HG03439 (cell line): ENCODE measurements around the gene PSMA1.
"Not testable (repeated sequence)": the region's sequence is repeated elsewhere in the genome, so short reads cannot be mapped to it uniquely, and the experiment has no call there.

Experiments
- ATAC-seq: cut with Tn5 transposase; IDR thresholded peaks from one replicate; pipeline ENCODE4 v1.9.1; 2021; ENCODE audit warnings: mild to moderate bottlenecking, moderate library complexity; ENCODE audit not compliant: unreplicated experiment

The PSMA1 gene

GRCh38 chr11:14535166-14535565, 15.0 kb upstream of the PSMA1 start:
- ATAC-seq: not testable (repeated sequence)

DNA sequence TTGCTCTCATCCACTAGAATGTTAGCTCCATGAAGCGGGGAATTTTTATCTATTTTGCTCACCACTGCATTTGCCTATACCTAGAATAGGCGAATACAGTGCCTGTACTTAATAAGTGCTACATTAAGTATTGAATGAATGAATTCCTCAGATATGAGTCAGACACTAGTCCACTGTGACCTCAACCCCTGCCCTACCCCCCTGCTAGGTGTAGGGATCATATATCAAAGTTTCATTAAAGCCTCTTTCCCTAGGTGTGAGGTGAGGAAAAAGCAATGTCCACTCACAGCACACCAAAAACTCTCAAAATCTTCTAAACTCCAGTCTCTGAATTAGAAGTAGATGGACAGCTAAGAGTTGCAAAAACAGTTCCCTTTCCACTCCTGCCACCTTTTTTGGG, 9.8 kb upstream of the PSMA1 start:
- ATAC-seq: no peak

DNA sequence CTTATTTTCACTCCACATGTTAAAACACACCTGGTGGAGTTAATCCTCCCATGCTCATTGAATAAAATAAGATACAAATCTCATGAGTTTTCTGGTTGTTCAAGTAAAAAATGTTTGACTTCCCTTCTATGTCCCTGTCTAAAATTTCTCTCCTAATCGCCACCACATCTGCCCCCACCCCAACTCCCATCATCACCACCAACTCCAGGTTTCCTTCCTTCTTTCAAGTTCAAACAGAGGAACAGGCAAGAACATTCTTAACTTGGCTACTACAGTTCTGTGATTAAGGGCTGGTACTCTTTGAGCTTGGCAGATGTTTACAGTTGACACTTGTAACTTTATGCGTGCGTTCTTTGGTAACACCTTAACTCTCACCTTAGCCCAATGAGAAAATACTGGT, 9.1 kb upstream of the PSMA1 start:
- ATAC-seq: no peak

GRCh38 chr11:14522801-14523200, 2.6 kb upstream of the PSMA1 start:
- no peak for ATAC-seq

DNA sequence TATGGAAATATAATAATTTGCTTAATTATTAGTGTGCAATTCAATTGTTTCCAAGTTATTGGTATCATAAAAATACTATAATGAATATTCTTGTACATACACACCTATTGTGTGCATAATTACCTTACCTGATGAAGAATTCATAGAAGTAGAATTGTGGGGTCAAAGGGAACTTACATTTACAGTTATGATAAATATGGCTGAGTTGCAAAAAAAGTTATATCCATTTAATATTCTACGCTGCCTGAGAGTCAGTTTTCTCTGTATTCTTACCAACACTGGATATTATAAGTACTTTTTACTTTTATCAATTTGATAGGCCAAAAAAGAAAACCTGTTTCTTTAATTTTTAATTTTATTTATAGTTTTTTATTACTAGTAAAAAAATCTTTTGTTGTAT, 2.1 kb upstream of the PSMA1 start:
- no peak for ATAC-seq

DNA sequence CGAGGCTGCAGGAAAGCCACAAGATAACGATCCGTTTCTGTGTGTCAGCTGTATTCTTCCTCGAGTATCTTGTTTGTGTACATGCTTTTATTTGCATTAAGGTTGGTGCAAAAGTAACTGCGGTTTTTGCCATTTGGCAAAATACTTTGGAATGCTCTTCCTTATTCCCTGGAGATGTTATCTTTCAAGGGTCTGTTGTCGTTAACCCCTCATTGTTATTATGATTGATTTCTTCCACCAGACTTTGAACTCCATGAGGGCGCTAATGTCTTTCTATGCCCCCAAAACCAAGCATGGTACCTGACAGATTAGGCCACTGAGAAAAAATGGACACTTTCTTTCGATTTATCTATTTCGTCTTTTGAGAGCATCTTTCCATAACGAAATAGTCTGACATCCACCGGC, 563 bp upstream of the PSMA1 start:
- no peak for ATAC-seq

- peak; percentile 1 for ATAC-seq
Measured at GRCh38 chr11:14519597-14519916, 629 bp downstream of the PSMA1 start.

- no peak for ATAC-seq
Measured at GRCh38 chr11:14518820-14519219, 1.4 kb downstream of the PSMA1 start.

DNA sequence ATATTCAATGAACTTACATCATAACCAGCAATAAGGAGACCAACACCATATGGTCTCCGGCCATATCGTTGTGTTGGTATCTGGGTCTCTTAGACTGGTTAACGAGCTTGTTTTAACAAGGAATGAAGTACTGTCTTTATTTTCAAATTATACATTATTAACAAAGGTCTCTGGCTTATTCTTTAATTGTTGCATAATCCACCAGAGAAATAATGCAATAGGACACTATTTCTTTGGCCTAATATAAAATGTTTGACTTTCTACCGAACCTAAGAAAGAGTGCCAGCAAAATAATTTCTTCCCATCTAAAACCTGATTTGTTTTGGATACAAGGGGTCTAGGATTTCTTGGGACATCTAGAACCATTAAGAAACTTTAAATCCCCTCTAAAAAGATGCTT, 6.4 kb downstream of the PSMA1 start:
- no peak for ATAC-seq

DNA sequence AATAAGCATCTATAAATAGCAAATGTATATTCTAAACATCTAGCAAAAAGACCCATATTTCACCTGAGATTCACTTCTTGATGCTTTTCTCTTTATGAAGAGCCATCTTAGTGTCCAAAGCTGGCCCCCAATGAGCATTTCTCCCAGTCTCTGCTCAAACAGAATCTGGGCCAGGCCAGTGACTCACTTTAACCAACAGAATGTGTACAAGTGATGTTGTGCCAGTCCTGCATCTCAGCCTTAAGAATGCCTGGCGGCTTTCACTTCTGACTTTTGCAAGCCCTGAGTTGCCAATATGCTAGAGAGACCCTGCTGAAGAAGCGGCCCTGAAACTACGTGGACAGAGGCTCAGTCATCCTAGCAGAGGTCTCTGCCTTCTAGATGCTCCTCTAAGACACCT, 13.7 kb downstream of the PSMA1 start:
- no peak for ATAC-seq

- ATAC-seq: no peak
Measured at GRCh38 chr11:14503023-14503422, 17.2 kb downstream of the PSMA1 start.

- no peak for ATAC-seq
Measured at GRCh38 chr11:14502039-14502438, 18.1 kb downstream of the PSMA1 start.

- ATAC-seq: peak; percentile 56
Measured at GRCh38 chr11:14500181-14500651, 20.0 kb downstream of the PSMA1 start.

DNA sequence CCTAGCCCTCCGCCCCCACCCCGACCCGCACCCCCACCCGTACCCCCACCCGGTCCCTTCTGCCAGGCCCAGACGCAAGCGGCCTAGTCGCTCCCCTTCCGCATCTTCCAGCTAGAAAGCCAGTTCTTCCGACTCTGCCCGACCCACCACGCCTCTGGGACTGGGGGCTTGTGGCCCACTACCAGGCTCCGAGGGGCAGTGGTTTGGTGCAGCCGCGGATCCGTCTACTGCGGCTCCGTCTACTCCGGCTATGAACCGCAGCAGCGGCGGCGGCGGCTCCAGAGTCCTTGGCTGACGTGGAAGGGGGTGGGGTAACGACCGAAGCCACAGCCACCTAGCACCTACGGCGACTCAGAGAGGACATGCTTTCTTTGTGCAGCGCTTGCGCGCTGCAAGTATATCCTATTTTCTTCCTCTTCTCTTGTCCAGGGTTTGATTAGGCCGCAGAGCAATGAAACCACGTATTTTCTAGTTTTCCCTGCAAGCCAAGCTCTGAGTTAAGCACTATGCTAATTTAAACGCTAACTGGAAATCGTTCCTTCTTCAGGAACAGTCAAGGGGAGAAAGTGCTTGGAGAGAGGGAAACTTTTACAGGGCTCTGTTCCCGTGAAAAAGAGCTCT, 20.5 kb downstream of the PSMA1 start, which contains the start of gene COPB1:
Gene COPB1 (minus strand): TSS at position 252 of the 621 bp plus-strand sequence. CDS start 883 bp downstream, outside the sequence.
- peak; percentile 89 for ATAC-seq

DNA sequence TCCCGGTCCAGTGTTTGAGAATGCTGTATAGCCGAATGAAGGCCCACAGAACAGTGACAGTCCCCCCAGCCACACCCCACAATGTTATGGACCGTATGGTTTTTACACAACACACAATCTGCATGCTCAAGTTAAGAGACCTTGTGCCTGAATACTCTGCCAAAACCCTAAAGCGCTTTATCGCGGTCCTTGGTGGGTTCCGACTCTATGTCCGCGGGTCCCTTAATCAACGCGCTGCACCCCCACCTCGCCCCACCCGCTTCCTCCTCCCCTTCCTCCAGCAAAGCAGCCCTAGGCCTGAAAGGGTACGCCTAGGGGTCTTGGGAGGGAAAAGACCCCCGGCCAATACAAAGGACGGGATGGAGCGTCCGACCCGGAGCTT, 21.0 kb downstream of the PSMA1 start:
- ATAC-seq: peak; percentile 13

- no peak for ATAC-seq
Measured at GRCh38 chr11:14480716-14481115, 39.5 kb downstream of the PSMA1 start.

DNA sequence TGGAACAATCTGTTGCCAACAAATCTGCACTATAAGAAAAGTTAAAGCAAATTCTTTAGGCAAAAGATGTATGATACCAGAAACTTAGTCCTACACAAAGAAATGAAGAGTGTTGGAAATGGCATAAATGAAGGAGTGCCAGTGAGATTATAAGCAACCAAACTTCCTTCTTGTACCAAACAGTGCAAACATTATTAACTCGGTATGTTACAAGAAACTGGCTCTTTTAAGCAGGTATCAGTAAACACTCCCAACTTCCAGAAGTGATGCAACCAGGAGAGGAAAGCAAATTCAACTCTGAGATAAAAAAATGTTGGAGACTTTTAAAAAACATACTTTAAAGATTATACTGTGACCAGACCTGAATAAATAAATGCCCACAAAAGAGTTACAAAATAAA, 49.1 kb downstream of the PSMA1 start:
- ATAC-seq: no peak

DNA sequence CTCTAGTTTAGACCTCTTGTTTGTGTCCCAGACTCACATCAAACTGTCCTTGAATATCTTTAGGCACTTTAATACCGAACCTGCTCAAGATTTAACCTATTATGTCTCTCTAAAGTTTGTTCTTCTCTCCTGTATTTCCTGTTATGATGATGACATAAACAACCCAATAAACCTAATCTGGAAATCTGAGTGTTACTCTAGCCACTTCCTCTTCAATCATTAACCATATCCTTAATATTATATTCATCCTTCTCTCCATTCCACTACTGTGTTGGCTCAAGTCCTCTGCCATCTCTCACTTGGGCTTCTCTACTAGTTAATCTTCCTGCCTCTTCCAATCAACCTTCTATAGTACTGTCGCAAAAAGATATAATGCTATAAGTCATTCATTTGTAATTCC, 56.6 kb downstream of the PSMA1 start:
- no peak for ATAC-seq

- no peak for ATAC-seq
Measured at GRCh38 chr11:14460147-14460546, 60.0 kb downstream of the PSMA1 start.

GRCh38 chr11:14458377-14458776, 61.8 kb downstream of the PSMA1 start:
- no peak for ATAC-seq

DNA sequence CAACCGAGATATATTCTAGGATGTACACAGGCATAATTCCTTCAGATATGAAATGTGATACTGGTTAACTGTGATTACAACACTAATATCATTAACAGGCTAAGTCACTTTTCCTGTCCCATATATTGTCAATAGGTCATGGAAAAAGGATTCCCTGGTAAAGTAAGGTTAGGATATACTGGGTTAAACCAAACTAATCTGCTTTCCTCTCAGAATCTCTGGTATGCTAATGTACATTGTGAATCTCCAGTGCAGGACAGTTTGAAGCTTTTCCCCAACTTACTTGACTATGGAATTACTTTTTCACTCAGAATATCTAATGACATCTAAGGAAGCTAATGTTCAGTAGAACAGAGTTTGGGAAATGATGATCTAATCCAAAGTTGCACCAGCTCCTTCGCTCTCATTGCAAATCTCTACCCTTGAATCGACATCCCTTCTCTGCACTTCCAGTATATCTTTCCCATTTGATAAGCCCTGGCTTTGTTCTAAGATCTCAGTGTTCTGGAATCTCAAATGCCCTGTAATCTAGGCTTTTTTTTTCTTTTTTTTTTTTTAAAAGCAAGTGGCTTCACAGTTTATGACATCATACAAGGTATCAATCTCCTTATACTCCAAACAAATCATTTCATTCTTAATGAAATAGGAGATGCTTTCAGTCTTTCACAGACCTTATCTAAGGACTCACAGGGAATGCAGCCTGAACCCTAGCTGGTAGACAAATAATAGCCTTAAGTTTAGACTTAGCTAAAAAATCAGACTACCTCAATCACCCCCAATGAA, 64.3 kb downstream of the PSMA1 start:
- no peak for ATAC-seq
